ENCODE data around the gene NLK. TPM values are rescaled to one million over a fixed set of nuclear protein-coding genes. Genes with fewer than 3 reads are reported as not detected.
"Not testable (repeated sequence)": the region's sequence is repeated elsewhere in the genome, so short reads cannot be mapped to it uniquely, and the experiment has no call there.

The NLK gene
- total and polyA plus RNA-seq, 5 donors from 2014 or later = 1.7 to 16.0 (median 1.9) TPM

GRCh38 chr17:28092088-28092487, 49.6 kb downstream of the NLK start:
- H3K27me3 Mint-ChIP-seq = no peaks in the 10 kb centered on the region

GRCh38 chr17:28093999-28094716, 51.7 kb downstream of the NLK start:
- H3K9me3 ChIP-seq (ENCODE audit: control insufficient read depth in 2 of 2, low read length in 2 of 2) = no peaks in the 10 kb centered on the region
- Mint-ChIP-seq H3K27ac (no peak overlapping the region), H3K4me3 (no peak overlapping the region), H3K4me1 (peaks cover 14 to 16% (median 16%) of the 10 kb centered on the region in 4 donors), H3K36me3 (peaks cover 4% of the 10 kb centered on the region), H3K27me3 (no peaks in the 10 kb centered on the region), H3K9me3 (peaks cover 0 to 2% (median 0%) of the 10 kb centered on the region in 7 donors)
- DNase-seq = no peak
- H3K36me3 ChIP-seq (ENCODE audit: control insufficient read depth, insufficient read depth, low read length) = no peaks in the 10 kb centered on the region
- H3K27ac ChIP-seq (ENCODE audit: insufficient read depth, low read length, poor library complexity, severe bottlenecking) = no peak overlapping the region
- peaks cover 2% of the 10 kb centered on the region for H3K4me1 ChIP-seq (ENCODE audit: control insufficient read depth, insufficient read depth, low read length, poor library complexity, severe bottlenecking)
- H3K27me3 ChIP-seq (ENCODE audit: control insufficient read depth, insufficient read depth, low read length) = no peaks in the 10 kb centered on the region
- no peak overlapping the region for H3K4me3 ChIP-seq (ENCODE audit: low read depth, low read length)
- ATAC-seq (ENCODE audit: low read depth in 2 of 2) = no peak

More at GRCh38 chr17:28092088-28092487, 49.6 kb downstream of the NLK start:
- Histone ChIP-seq H3K9me3 (ENCODE audit: control insufficient read depth in 2 of 2, low read length in 2 of 2) (no peaks in the 10 kb centered on the region), H3K36me3 (ENCODE audit: control insufficient read depth, insufficient read depth, low read length) (no peaks in the 10 kb centered on the region), H3K4me3 (ENCODE audit: low read depth, low read length) (no peak overlapping the region), H3K4me1 (ENCODE audit: control insufficient read depth, insufficient read depth, low read length, poor library complexity, severe bottlenecking) (peaks cover 2% of the 10 kb centered on the region), H3K27me3 (ENCODE audit: control insufficient read depth, insufficient read depth, low read length) (no peaks in the 10 kb centered on the region), H3K27ac (ENCODE audit: insufficient read depth, low read length, poor library complexity, severe bottlenecking) (no peak overlapping the region)
- DNase-seq (no peak), ATAC-seq (ENCODE audit: low read depth in 2 of 2) (no peak)
- peaks cover 17 to 25% (median 21%) of the 10 kb centered on the region in 4 donors for H3K4me1 Mint-ChIP-seq
- no peaks in the 10 kb centered on the region for H3K36me3 Mint-ChIP-seq
- peaks cover 0 to 4% (median 0%) of the 10 kb centered on the region in 7 donors for H3K9me3 Mint-ChIP-seq
- H3K4me3 Mint-ChIP-seq = no peak overlapping the region
- no peak overlapping the region for H3K27ac Mint-ChIP-seq

- Mint-ChIP-seq H3K9me3 (no peaks in the 10 kb centered on the region), H3K4me3 (no peak overlapping the region), H3K27me3 (peaks cover 4% of the 10 kb centered on the region), H3K4me1 (peaks cover 0 to 8% (median 2%) of the 10 kb centered on the region in 4 donors), H3K36me3 (peaks cover 16% of the 10 kb centered on the region), H3K27ac (no peak overlapping the region)
- DNase-seq (no peak), ATAC-seq (ENCODE audit: low read depth in 2 of 2) (no peak)
- Histone ChIP-seq H3K4me1 (ENCODE audit: control insufficient read depth, insufficient read depth, low read length, poor library complexity, severe bottlenecking) (no peaks in the 10 kb centered on the region), H3K9me3 (ENCODE audit: control insufficient read depth in 2 of 2, low read length in 2 of 2) (no peaks in the 10 kb centered on the region), H3K27ac (ENCODE audit: insufficient read depth, low read length, poor library complexity, severe bottlenecking) (no peak overlapping the region), H3K4me3 (ENCODE audit: low read depth, low read length) (no peak overlapping the region), H3K36me3 (ENCODE audit: control insufficient read depth, insufficient read depth, low read length) (no peaks in the 10 kb centered on the region), H3K27me3 (ENCODE audit: control insufficient read depth, insufficient read depth, low read length) (no peaks in the 10 kb centered on the region)
Observed at GRCh38 chr17:28096756-28097155, 54.3 kb downstream of the NLK start.

- DNase-seq (no peak), ATAC-seq (ENCODE audit: low read depth in 2 of 2) (no peak)
- Mint-ChIP-seq H3K27me3 (peaks cover 4% of the 10 kb centered on the region), H3K36me3 (peaks cover 16% of the 10 kb centered on the region), H3K9me3 (no peaks in the 10 kb centered on the region), H3K27ac (no peak overlapping the region), H3K4me3 (no peak overlapping the region), H3K4me1 (peaks cover 0 to 8% (median 4%) of the 10 kb centered on the region in 4 donors)
- Histone ChIP-seq H3K4me1 (ENCODE audit: control insufficient read depth, insufficient read depth, low read length, poor library complexity, severe bottlenecking) (no peaks in the 10 kb centered on the region), H3K4me3 (ENCODE audit: low read depth, low read length) (no peak overlapping the region), H3K36me3 (ENCODE audit: control insufficient read depth, insufficient read depth, low read length) (no peaks in the 10 kb centered on the region), H3K27me3 (ENCODE audit: control insufficient read depth, insufficient read depth, low read length) (no peaks in the 10 kb centered on the region), H3K9me3 (ENCODE audit: control insufficient read depth in 2 of 2, low read length in 2 of 2) (no peaks in the 10 kb centered on the region), H3K27ac (ENCODE audit: insufficient read depth, low read length, poor library complexity, severe bottlenecking) (no peak overlapping the region)
Observed at GRCh38 chr17:28097254-28097653, 54.8 kb downstream of the NLK start.

- Mint-ChIP-seq H3K27ac (no peak overlapping the region), H3K4me1 (peaks cover 0 to 8% (median 4%) of the 10 kb centered on the region in 4 donors), H3K9me3 (no peaks in the 10 kb centered on the region), H3K4me3 (peak overlapping the region in 1 of 4 donors; percentile 27), H3K36me3 (peaks cover 16% of the 10 kb centered on the region), H3K27me3 (peaks cover 4% of the 10 kb centered on the region)
- Histone ChIP-seq H3K4me1 (ENCODE audit: control insufficient read depth, insufficient read depth, low read length, poor library complexity, severe bottlenecking) (no peaks in the 10 kb centered on the region), H3K4me3 (ENCODE audit: low read depth, low read length) (no peak overlapping the region), H3K36me3 (ENCODE audit: control insufficient read depth, insufficient read depth, low read length) (no peaks in the 10 kb centered on the region), H3K27ac (ENCODE audit: insufficient read depth, low read length, poor library complexity, severe bottlenecking) (no peak overlapping the region), H3K27me3 (ENCODE audit: control insufficient read depth, insufficient read depth, low read length) (no peaks in the 10 kb centered on the region), H3K9me3 (ENCODE audit: control insufficient read depth in 2 of 2, low read length in 2 of 2) (no peaks in the 10 kb centered on the region)
- no peak for DNase-seq
- no peak for ATAC-seq (ENCODE audit: low read depth in 2 of 2)
Observed at GRCh38 chr17:28097901-28098300, 55.4 kb downstream of the NLK start.

GRCh38 chr17:28098591-28098990, 56.1 kb downstream of the NLK start:
- not testable (repeated sequence) for H3K9me3 ChIP-seq (ENCODE audit: control insufficient read depth in 2 of 2, low read length in 2 of 2); DNase-seq; H3K4me3 ChIP-seq (ENCODE audit: low read depth, low read length); H3K4me1 ChIP-seq (ENCODE audit: control insufficient read depth, insufficient read depth, low read length, poor library complexity, severe bottlenecking); H3K9me3 Mint-ChIP-seq; H3K4me1 Mint-ChIP-seq; H3K36me3 ChIP-seq (ENCODE audit: control insufficient read depth, insufficient read depth, low read length); H3K27me3 ChIP-seq (ENCODE audit: control insufficient read depth, insufficient read depth, low read length); H3K4me3 Mint-ChIP-seq; ATAC-seq (ENCODE audit: low read depth in 2 of 2); H3K27ac ChIP-seq (ENCODE audit: insufficient read depth, low read length, poor library complexity, severe bottlenecking); H3K27ac Mint-ChIP-seq; H3K27me3 Mint-ChIP-seq
- H3K36me3 Mint-ChIP-seq = peaks cover 16% of the 10 kb centered on the region

- H3K27ac ChIP-seq (ENCODE audit: insufficient read depth, low read length, poor library complexity, severe bottlenecking) = no peak overlapping the region
- DNase-seq (no peak), ATAC-seq (ENCODE audit: low read depth in 2 of 2) (no peak)
- no peak overlapping the region for H3K27ac Mint-ChIP-seq
- no peaks in the 10 kb centered on the region for H3K4me1 ChIP-seq (ENCODE audit: control insufficient read depth, insufficient read depth, low read length, poor library complexity, severe bottlenecking)
- H3K9me3 ChIP-seq (ENCODE audit: control insufficient read depth in 2 of 2, low read length in 2 of 2) = no peaks in the 10 kb centered on the region
- no peaks in the 10 kb centered on the region for H3K27me3 ChIP-seq (ENCODE audit: control insufficient read depth, insufficient read depth, low read length)
- H3K4me3 ChIP-seq (ENCODE audit: low read depth, low read length) = no peak overlapping the region
- H3K9me3 Mint-ChIP-seq = no peaks in the 10 kb centered on the region
- no peak overlapping the region for H3K4me3 Mint-ChIP-seq
- H3K36me3 Mint-ChIP-seq = peaks cover 16% of the 10 kb centered on the region
- peaks cover 4% of the 10 kb centered on the region for H3K27me3 Mint-ChIP-seq
- peaks cover 0 to 7% (median 2%) of the 10 kb centered on the region in 4 donors for H3K4me1 Mint-ChIP-seq
- H3K36me3 ChIP-seq (ENCODE audit: control insufficient read depth, insufficient read depth, low read length) = no peaks in the 10 kb centered on the region
Observed at GRCh38 chr17:28100251-28100650, 57.8 kb downstream of the NLK start.

GRCh38 chr17:28100936-28101335, 58.5 kb downstream of the NLK start:
- Mint-ChIP-seq H3K4me3 (no peak overlapping the region), H3K9me3 (no peaks in the 10 kb centered on the region), H3K4me1 (peaks cover 0 to 7% (median 2%) of the 10 kb centered on the region in 4 donors), H3K27me3 (peaks cover 4% of the 10 kb centered on the region), H3K36me3 (peaks cover 16% of the 10 kb centered on the region), H3K27ac (no peak overlapping the region)
- Histone ChIP-seq H3K4me1 (ENCODE audit: control insufficient read depth, insufficient read depth, low read length, poor library complexity, severe bottlenecking) (no peaks in the 10 kb centered on the region), H3K27me3 (ENCODE audit: control insufficient read depth, insufficient read depth, low read length) (no peaks in the 10 kb centered on the region), H3K36me3 (ENCODE audit: control insufficient read depth, insufficient read depth, low read length) (no peaks in the 10 kb centered on the region), H3K4me3 (ENCODE audit: low read depth, low read length) (no peak overlapping the region), H3K9me3 (ENCODE audit: control insufficient read depth in 2 of 2, low read length in 2 of 2) (no peaks in the 10 kb centered on the region), H3K27ac (ENCODE audit: insufficient read depth, low read length, poor library complexity, severe bottlenecking) (no peak overlapping the region)
- no peak for DNase-seq
- ATAC-seq (ENCODE audit: low read depth in 2 of 2) = no peak
